OCI-M1 (cell line): ENCODE measurements around the gene ZNF618.

Experiments used
- DNase-seq: peaks from one replicate; lab custom pipeline; 2025; lab: John Stamatoyannopoulos, UW

ZNF618 gene

GRCh38 chr9:113957351-113957750 lies 81.2 kb downstream of the ZNF618 start:
- no peak for DNase-seq

- DNase-seq, result no peak
Observed at GRCh38 chr9:113957821-113958341, 81.8 kb downstream of the ZNF618 start.

GRCh38 chr9:113958556-113958955 lies 82.4 kb downstream of the ZNF618 start:
- no peak for DNase-seq

GRCh38 chr9:113960768-113961167 lies 84.7 kb downstream of the ZNF618 start:
- no peak for DNase-seq

- DNase-seq, result no peak
Observed at GRCh38 chr9:113962396-113962795, 86.3 kb downstream of the ZNF618 start.

GRCh38 chr9:113963017-113963620 lies 87.0 kb downstream of the ZNF618 start:
- DNase-seq, result peak; percentile 73

- no peak for DNase-seq
Observed at GRCh38 chr9:113963696-113964494, 87.8 kb downstream of the ZNF618 start.

GRCh38 chr9:113964495-113965170 lies 88.5 kb downstream of the ZNF618 start:
- no peak for DNase-seq

GRCh38 chr9:113966394-113966793 lies 90.3 kb downstream of the ZNF618 start:
- DNase-seq, result no peak

GRCh38 chr9:113967380-113967779 lies 91.3 kb downstream of the ZNF618 start:
- DNase-seq, result no peak

- DNase-seq, result no peak
Observed at GRCh38 chr9:113969343-113969742, 93.2 kb downstream of the ZNF618 start.

GRCh38 chr9:113973226-113973625 lies 97.1 kb downstream of the ZNF618 start:
- DNase-seq, result no peak

GRCh38 chr9:113973963-113974413 lies 97.9 kb downstream of the ZNF618 start:
- DNase-seq, result no peak

GRCh38 chr9:113976915-113977314 lies 100.8 kb downstream of the ZNF618 start:
- DNase-seq, result no peak

- no peak for DNase-seq
Observed at GRCh38 chr9:113978725-113979342, 102.7 kb downstream of the ZNF618 start.

- no peak for DNase-seq
Observed at GRCh38 chr9:113979343-113980127, 103.4 kb downstream of the ZNF618 start.

- DNase-seq, result no peak
Observed at GRCh38 chr9:113984639-113985380, 108.7 kb downstream of the ZNF618 start.

- DNase-seq, result no peak
Observed at GRCh38 chr9:113985968-113986585, 110.0 kb downstream of the ZNF618 start.

GRCh38 chr9:113986931-113987330 lies 110.8 kb downstream of the ZNF618 start:
- no peak for DNase-seq

- DNase-seq, result no peak
Observed at GRCh38 chr9:113987526-113987925, 111.4 kb downstream of the ZNF618 start.
